Vagina (tissue), 2 donors: ENCODE data around the gene RFX8.
A peak's percentile ranks its signal among the peaks of the same experiment; 100 is the strongest.

ENCODE experiments used
- POLR2AphosphoS5 ChIP-seq, 2 donors: sonication (generic); formaldehyde crosslinking; IDR thresholded peaks; one replicate each; pipeline ENCODE4 v1.9.0; 2017; ENCODE audit warnings: antibody characterized with exemption in 2 of 2, mild to moderate bottlenecking in 2 of 2, low read depth in 1 of 2; ENCODE audit not compliant: insufficient read depth in 1 of 2
- TF ChIP-seq, protein P1 (sequence below), 3 experiments: fragments of 450-650 bp in 2 of 3; fragments of 200-600 bp in 1 of 3; sonication (generic) in 1 of 3; IDR thresholded peaks; one replicate each; pipeline ENCODE4 v1.5.1; 2017 to 2019; ENCODE audit warnings: antibody characterized with exemption in 3 of 3, mild to moderate bottlenecking in 2 of 3, moderate library complexity in 2 of 3

DNA sequence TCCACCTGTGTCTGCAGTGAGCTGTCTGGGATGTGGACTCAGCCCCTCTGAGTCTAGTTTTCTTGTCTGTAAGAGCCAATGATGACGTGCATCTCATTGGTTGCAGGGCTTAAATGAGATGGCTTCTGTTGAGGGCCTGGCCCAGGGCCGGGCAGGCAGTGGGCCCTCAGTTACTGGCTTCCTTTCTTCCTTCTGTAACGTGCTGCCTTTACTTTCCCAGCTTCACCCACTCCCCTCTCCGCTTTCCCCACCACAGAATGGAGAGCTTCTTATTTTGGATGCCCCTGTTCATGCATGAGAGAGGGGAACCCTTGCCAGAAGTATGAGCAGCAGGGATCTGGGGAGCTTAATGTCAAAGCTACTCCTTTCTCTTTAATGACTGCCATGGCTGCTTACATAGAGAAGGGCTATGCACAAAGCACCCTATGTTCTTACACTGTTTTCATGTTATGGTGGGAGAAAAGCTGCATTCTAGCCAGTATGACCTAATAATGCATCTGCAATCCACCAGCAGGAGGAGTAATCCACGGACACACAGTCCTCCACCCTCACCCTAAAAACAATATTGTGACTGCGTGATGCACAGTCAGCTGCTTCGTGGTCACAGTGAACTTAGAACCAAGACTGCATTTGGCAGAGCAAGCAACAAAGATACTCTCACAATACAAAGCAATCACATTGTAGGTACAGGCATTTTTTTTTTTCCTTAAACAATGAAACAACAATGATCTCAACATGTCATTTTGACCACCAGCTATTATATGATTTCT lies 124.8 kb downstream of the RFX8 start:
- TF ChIP-seq POLR2AphosphoS5 (IDR thresholded peaks at IDR 0.05; ENCODE audit: insufficient read depth in 1 of 2, low read depth in 1 of 2) = no peak
- TF ChIP-seq, protein P1, sequence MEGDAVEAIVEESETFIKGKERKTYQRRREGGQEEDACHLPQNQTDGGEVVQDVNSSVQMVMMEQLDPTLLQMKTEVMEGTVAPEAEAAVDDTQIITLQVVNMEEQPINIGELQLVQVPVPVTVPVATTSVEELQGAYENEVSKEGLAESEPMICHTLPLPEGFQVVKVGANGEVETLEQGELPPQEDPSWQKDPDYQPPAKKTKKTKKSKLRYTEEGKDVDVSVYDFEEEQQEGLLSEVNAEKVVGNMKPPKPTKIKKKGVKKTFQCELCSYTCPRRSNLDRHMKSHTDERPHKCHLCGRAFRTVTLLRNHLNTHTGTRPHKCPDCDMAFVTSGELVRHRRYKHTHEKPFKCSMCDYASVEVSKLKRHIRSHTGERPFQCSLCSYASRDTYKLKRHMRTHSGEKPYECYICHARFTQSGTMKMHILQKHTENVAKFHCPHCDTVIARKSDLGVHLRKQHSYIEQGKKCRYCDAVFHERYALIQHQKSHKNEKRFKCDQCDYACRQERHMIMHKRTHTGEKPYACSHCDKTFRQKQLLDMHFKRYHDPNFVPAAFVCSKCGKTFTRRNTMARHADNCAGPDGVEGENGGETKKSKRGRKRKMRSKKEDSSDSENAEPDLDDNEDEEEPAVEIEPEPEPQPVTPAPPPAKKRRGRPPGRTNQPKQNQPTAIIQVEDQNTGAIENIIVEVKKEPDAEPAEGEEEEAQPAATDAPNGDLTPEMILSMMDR (IDR thresholded peaks at IDR 0.05) = peak in 1 of 3 experiments; percentile 32
